Cortex of kidney (tissue), 1 donor: Measurements from ENCODE around the gene TAPT1.
"Not testable (repeated sequence)": the region's sequence is repeated elsewhere in the genome, so short reads cannot be mapped to it uniquely, and the experiment has no call there.

Experiments used
- DNase-seq: peaks from one replicate; lab custom pipeline; 2025; lab: John Stamatoyannopoulos, UW

The TAPT1 gene

GRCh38 chr4:16171831-16172230 is 54.4 kb downstream of the TAPT1 start:
- DNase-seq = no peak

DNA sequence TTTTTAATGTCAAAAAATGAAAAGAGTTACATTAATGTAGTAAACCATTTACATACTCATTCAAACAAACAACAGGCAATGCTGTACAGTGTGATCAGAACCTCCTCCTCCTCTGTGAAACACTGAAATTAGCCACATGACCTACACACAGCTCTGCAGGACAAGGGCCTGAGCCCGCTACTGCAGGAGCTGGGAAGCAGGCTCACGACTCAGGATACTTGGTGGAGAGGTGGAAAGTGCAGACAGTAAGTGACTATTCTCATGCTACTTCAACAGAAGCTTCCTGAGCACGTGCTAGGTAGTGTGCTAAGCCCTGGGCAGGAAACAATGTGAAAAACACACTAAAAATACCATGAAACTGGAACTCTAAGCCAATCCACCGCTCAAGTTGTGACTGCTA is 56.8 kb downstream of the TAPT1 start:
- DNase-seq = no peak

DNA sequence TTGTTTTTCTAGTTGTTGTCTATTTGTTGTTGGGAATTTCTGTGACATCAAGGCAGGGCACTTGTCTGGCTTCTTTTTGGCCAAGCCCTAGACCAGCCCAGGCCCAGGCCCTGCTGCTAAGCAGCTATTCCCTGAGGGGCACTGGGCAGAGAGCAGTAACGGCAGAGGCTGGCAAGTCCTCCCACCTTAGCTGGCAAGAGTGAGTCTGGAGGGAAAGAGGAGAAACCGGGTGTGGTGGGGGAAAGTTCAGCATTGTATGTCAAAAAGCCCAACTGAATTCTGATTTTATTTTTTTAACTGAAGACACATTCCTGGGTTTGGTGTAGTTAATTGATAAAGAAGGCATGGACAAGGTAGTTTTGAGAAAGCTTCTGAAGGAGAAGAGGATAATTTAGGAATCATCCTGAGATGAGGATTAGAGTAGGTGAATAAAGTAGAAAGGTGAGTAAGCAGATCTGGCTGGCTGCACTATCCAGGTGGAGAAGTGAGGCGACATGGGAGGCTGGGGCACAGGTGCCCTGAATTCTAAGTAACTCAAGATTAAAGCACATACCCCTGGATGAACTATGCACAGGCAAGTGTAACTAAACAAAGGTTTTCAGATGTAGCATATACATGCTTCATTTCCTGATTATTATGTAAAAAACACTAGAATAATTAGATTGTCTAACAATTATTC is 57.4 kb downstream of the TAPT1 start:
- DNase-seq = no peak

DNA sequence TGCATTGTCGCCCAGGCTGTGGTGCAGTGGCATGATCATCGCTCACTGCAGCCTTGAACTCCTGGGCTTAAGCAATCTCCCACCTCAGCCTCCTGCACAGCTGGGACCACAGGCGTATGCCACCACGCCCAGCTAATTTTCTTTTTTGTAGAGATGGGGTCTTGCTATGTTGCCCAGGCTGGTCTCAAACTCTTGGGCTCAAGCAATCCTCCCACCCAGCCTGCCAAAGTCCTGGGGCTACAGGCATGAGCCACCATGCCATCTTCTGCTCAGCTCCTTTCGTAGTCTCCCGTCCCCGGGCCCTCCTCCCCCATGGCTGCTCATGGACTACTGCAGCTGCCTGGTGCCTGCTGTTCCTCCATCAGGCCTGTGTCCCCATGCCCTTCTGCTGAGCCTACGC is 58.1 kb downstream of the TAPT1 start:
- DNase-seq = no peak

DNA sequence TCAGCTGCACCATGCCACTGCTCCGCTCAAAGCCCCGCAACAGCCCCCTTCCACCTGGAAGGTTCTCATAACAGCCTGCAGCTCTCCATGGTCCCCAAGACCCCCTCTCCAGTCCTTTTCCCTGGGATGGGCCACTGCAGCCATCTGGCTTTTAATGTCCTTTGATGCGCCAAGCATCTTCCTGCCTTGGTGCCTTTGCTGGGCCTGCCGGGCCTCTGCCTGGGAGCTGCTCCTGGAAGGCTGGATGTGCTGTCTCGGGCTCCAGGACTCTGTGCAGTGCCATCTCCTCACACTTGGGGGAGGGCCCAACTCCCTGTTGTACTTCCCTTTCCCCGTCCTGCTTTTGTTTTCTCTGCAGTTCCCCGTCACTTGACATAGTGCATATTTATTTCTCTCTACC is 60.3 kb downstream of the TAPT1 start:
- no peak for DNase-seq

DNA sequence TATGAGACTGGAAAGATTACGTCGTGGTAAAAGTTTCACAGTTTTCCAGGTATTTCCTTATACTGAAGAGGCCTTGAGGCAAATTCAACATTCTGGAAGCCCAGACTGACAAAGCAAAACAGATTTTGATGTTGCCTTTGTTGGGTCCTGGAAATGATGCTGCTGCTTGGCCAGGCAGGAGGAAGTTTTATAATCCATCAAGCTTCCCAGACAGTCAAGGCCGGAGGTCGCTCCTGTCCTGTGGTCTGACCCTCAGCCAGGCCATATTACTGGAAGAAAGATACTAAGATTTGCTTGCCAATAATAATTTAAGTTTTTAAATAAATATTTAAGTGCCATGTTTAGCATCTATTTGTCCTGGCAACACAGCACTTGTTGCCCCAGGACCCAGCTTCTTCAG is 63.4 kb downstream of the TAPT1 start:
- no peak for DNase-seq

GRCh38 chr4:16161851-16162408 is 64.3 kb downstream of the TAPT1 start:
- DNase-seq = no peak

GRCh38 chr4:16160457-16160856 is 65.8 kb downstream of the TAPT1 start:
- no peak for DNase-seq

DNA sequence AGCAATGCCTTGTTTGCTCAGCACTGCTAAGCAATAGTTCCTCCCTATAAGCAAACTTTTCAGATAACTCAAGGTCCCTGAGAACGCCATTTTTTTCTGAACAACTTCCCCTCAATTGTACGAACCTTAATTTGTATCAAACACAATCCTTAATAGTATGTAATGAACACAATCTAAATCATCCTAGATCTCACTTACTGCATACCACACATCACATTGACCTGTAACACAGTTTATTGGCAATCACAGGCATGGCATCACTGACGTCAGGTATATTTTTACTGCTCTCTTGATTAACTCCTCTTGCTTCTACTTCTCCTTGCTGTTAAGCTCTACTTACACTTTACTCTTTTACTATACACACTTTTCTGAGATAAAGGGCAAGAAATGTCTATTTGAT is 67.0 kb downstream of the TAPT1 start:
- DNase-seq = no peak

DNA sequence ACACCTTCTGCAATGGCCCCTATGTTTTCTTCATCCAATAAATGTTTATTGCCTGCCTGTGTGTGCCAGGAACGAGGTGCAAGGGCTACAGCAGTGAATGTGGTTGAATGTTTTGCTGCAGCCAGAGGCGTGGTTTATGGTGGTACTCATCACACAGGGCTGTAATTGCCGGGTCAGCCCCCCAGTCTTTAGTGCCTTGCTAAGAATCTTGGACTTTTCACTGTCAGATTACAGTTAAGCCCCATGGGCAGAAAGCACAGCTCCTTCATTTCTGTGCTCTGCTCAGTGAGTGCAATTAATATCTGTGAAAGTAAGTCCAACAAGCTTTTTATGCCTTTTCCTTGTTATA is 67.8 kb downstream of the TAPT1 start:
- no peak for DNase-seq

DNA sequence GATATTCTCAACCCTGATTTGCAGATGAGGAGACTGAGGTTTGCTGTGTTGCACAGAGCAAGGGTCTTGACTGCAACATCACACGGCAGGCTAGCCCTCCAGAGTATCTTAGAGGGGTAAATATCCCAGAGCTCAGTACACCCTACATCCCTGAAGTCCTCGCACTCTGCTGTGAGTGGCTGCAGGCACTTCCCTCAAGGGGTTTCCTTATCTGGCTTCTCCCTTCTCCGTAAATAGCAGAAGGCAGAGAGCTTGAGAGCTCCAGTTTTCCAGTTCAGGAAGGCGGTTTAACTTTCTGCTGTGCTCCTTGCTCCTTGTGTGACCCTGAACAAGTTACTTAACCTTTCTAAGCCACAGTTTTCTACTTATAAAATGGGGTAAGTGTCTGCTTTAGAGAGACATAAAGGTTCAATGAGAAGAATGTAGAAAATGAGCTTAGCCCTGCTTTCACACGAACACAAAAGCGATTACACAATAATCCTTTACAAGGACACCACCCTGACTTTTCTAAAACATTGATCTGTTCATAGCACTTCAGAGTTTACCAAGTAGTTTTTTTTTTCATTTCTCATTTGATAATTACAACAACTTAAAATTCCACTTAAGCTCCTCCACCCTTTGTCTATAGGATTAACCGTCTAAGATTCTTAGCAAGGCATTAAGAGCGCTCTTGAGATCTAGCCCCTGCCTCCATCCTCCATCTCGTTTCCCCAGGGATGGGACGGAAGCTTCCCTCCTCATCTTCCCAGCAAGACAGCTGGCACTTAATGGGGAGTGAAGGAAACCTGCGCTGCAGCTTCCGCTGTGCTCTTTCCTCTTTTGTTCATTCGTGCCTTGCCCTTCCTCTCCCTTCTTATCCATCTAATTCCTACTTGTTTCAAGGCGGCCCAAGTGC is 68.4 kb downstream of the TAPT1 start:
- DNase-seq = no peak

GRCh38 chr4:16155528-16156169 is 70.6 kb downstream of the TAPT1 start:
- DNase-seq = no peak

- no peak for DNase-seq
Measured at GRCh38 chr4:16154451-16154850, 71.8 kb downstream of the TAPT1 start.

GRCh38 chr4:16150716-16151115 is 75.6 kb downstream of the TAPT1 start:
- no peak for DNase-seq

GRCh38 chr4:16144913-16145312 is 81.4 kb downstream of the TAPT1 start:
- not testable (repeated sequence) for DNase-seq

DNA sequence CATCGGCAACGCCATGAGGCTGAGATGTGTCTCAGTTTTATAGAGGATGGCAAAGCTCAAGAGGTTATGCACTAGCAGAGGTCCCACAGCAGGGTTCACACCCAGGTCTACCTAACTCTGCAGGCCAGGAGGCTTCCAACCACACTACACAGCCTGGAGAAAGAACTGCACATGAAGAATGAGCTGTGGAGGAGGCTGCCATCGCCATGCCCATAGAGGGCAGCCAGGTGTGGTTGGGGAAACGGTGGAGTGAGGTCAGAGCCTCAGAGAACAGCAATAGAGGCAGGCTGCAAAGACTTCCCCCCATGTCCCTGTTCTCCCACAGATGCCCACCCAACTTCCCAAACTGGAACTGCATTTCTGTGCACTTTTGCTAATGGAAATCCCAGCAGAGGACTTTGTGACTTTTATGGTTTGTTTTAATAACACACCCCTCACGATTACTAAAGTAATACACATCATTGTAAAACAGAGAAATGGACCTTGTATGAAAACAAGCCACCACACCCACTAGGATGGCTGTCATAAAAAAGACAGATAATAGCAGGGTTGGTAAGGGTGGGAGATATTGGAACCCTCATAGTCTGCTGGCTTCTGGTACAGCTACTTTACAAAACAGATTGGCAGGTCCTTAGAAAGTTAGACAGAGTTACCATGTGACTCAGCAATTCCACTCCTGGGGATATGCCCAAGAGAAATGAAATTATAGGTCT is 83.5 kb downstream of the TAPT1 start:
- no peak for DNase-seq

- DNase-seq = no peak
Measured at GRCh38 chr4:16140879-16141249, 85.4 kb downstream of the TAPT1 start.

DNA sequence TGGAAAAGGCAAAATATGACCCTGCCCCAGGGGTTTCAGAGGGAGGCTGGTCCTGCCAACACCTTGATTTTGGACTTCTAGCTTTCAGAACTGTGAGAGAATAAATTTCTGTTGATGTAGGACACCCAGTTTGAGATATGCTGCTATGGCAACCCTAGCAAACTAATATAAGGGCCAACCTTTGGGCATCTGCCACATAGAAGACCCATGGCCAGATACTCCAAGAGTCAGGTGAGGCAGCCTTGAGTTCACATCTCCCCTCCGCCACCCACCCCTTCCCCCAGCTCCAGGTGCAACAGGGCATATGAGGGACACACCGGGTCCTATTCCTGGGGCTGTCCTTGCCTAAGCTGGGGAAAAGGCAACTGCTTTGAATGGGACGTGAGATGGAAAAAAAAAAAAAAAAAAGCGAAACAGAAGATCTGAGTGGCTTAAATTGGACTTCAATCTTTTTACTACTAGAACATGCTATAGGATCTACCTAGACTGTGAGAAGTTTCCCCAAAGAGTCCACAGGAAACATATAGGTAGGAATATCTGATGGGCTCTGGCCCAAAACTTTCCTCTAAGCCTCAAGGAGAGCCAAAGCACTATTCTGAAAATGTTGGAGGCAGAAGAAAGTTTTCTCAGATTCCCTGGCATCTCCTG is 85.9 kb downstream of the TAPT1 start:
- no peak for DNase-seq

GRCh38 chr4:16139066-16139945 is 87.0 kb downstream of the TAPT1 start:
- DNase-seq = no peak

DNA sequence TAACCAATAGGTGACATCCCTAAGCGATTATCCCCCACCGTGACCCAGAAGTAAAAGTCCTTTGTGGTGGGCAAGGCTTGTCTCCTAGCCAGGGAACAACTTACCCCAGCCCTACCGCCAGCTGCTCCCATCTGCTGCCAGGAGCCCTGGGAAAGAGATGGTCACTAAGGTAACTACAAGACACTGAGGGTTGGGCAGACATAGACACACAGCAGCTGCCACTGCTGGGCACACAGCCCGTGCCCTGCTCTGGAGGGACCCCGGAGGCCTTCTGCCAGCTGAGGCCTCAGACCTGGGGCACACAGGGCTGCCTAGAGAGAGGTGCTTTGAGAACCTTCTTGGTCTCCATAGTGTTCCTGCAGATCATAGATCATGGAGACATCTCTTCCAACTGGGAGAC is 89.4 kb downstream of the TAPT1 start:
- DNase-seq = no peak

DNA sequence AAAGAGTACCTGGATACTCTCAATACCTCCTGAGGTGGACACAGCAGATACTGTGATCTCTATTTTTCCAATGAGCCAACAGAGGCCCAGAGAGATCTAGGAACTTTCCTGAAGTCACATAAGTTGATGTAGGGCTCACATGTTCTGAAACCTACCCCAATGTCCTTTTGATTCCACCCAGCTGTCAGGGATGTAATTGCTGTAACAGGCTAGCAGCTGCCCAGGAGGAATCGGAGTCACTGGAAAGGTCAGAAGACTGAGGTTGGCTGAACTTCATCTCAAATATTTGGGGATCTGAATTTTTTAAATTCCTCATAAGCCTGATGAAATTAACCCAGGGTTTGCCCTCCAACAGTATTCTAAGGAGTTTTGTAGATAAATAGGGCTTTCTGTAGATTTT is 90.0 kb downstream of the TAPT1 start:
- no peak for DNase-seq
